Testis (tissue), 3 donors: ENCODE measurements around the gene TBC1D22A. TPM values are rescaled to one million over a fixed set of nuclear protein-coding genes. Genes with fewer than 3 reads are reported as not detected.

Experiments
- DNase-seq: peaks from one replicate; pipeline ENCODE4 v3.0.0-alpha.2; 2019
- H3K27ac ChIP-seq, 2 donors: fragments of 200-600 bp; sonication (generic); one replicate each; pipeline ENCODE4 v1.5.1; 2019
- H3K27me3 ChIP-seq: fragments of 200-600 bp; sonication (generic); one replicate; pipeline ENCODE4 v1.5.1; 2019
- H3K36me3 ChIP-seq: fragments of 200-600 bp; sonication (generic); one replicate; pipeline ENCODE4 v1.5.1; 2017; ENCODE audit warnings: low read depth; ENCODE audit errors: missing control alignments
- H3K4me1 ChIP-seq: fragments of 200-600 bp; sonication (generic); one replicate; pipeline ENCODE4 v1.5.1; 2019
- H3K4me3 ChIP-seq, 2 donors: fragments of 200-600 bp; sonication (generic); one replicate each; pipeline ENCODE4 v1.5.1; 2017 to 2019
- H3K9me3 ChIP-seq: fragments of 200-600 bp; sonication (generic); one replicate; pipeline ENCODE4 v1.5.1; 2017
- POLR2A ChIP-seq: fragments of 450-650 bp; IDR thresholded peaks from one replicate; pipeline ENCODE4 v1.6.1; 2017; ENCODE audit warnings: antibody characterized with exemption, mild to moderate bottlenecking, moderate library complexity
- WGBS, 2 donors: methylation state at CpG; one replicate each; pipeline ENCODE4 v1.1.5; 2018; 5-methylcytosine and 5-hydroxymethylcytosine counted together
- intact Hi-C: fragments of 100-400 bp; cut with DNase I; formaldehyde crosslinking; loops from one replicate; pipeline ENCODE4 v1.15.1; 2023; ENCODE audit warnings: low total_unique reads
- polyA plus RNA-seq: library from polyadenylated mRNA; stranded (reverse); fragments of 350-450 nt; fragmentation: Illumina TruSeq; extraction: RNeasy Lipid Tissue Mini Kit (QIAGEN cat#74804); gene quantifications from one replicate; pipeline ENCODE4 v1.2.3, GENCODE V29; 2014; ENCODE audit warnings: low read depth, low replicate concordance; ENCODE audit not compliant: insufficient read depth
- total RNA-seq, 2 donors: library from RNA; depleted of rRNA; stranded (reverse); fragments of >200 nt; gene quantifications; one replicate each; pipeline ENCODE4 v1.2.3, GENCODE V29; 2016
- TF ChIP-seq, protein P1 (sequence below), 3 experiments: fragments of 450-650 bp in 2 of 3; fragments of 200-600 bp in 1 of 3; sonication (generic) in 1 of 3; IDR thresholded peaks; one replicate each; pipeline ENCODE4 v1.5.1; 2016 to 2019; ENCODE audit warnings: antibody characterized with exemption in 3 of 3, mild to moderate bottlenecking in 2 of 3, moderate library complexity in 1 of 3

The TBC1D22A gene
- total and polyA plus RNA-seq, 3 donors from 2014 or later: 16.6 to 32.8 (median 28.5) TPM

DNA sequence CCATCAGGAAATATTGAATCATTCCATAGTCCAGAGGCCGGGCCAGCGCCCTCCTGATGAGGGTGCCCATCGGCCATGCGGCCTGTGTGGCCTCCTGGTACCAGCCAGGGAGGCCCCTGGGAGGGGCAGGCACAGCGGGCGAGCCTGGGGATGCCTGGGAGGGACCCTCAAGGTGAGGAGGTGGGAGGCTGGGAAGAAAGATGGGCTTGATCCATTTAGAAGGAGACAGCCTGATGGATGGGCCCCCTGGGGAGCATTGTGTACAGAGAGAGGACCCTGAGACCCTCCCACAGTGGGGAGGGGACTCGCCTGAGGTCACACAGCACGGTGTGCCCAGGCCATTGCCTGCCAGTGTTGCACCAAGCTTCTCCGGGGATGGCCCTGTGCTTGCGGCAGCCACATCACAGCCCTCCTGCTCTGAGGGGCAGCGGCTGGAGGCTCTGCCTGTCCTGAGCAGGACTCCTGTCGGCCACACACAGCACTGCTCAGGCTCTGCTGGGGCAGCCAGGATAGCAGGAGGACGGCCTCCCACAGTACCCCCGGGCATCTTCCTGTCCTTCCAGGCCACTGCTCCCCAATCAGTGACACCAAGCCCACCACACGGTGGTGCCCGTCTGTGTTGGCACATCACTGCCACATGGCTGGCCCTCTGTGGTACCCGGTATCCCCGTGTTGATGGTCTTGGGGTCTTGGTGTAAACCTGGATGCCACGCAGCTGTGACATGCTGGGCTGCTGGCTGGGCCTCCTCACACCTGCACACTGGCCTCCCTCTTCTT lies 290.0 kb downstream of the TBC1D22A start:
- Histone ChIP-seq H3K4me3 (no peak overlapping the region), H3K4me1 (peaks cover 15% of the 10 kb centered on the region), H3K27me3 (no peaks in the 10 kb centered on the region), H3K9me3 (no peaks in the 10 kb centered on the region), H3K27ac (peak overlapping the region in 1 of 2 donors; percentile 3), H3K36me3 (no peaks in the 10 kb centered on the region)
- 93 to 97% methylated on average over 5 to 19 of the region's 19 CpGs for WGBS, 2 donors
- TF ChIP-seq POLR2A: no peak
- TF ChIP-seq, protein P1, sequence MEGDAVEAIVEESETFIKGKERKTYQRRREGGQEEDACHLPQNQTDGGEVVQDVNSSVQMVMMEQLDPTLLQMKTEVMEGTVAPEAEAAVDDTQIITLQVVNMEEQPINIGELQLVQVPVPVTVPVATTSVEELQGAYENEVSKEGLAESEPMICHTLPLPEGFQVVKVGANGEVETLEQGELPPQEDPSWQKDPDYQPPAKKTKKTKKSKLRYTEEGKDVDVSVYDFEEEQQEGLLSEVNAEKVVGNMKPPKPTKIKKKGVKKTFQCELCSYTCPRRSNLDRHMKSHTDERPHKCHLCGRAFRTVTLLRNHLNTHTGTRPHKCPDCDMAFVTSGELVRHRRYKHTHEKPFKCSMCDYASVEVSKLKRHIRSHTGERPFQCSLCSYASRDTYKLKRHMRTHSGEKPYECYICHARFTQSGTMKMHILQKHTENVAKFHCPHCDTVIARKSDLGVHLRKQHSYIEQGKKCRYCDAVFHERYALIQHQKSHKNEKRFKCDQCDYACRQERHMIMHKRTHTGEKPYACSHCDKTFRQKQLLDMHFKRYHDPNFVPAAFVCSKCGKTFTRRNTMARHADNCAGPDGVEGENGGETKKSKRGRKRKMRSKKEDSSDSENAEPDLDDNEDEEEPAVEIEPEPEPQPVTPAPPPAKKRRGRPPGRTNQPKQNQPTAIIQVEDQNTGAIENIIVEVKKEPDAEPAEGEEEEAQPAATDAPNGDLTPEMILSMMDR (IDR thresholded peaks at IDR 0.05): no peak
- no peak for DNase-seq
- intact Hi-C loops: no loop called here

DNA sequence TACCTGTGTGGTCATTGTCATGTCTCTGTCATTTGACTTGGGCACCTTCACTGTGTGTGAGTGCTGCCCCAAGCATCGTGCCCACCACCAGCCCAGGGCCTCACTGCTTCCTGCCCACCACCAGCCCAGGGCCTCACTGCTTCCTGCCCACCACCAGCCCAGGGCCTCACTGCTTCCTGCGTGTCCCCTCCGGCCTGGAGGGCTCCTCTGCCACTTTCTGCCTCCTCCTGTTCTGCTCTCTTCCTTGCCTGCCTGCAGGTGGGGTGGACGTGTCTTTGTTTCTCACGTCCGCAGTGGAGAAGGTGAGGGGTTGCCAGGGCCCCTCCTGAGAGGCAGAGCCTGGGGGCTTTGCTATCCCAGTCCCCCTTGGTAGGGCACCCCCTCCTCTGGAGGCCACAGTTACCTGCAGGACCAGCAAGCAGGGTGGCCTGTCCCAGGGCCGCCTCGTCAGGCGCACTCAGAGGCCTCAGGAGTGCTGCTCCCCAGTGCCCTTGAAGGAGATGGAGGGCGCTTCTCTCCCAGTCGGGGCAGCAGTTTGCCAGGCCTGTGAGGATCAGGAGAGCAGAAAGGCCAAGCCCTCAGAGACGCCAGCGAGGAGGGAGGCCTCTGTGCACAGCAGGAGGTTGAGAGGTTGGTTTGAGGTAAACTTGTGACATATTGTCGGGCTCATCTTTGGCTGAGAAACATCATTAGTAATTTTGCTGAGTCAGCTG lies 290.7 kb downstream of the TBC1D22A start:
- H3K36me3 ChIP-seq: no peaks in the 10 kb centered on the region
- TF ChIP-seq, protein P1 (IDR thresholded peaks at IDR 0.05): no peak
- no peak for TF ChIP-seq POLR2A
- no peaks in the 10 kb centered on the region for H3K27me3 ChIP-seq
- H3K27ac ChIP-seq: peak overlapping the region in 1 of 2 donors; percentile 3
- WGBS, 2 donors: 81 to 82% methylated on average over 6 to 14 of the region's 14 CpGs
- H3K9me3 ChIP-seq: no peaks in the 10 kb centered on the region
- no peak for DNase-seq
- intact Hi-C loops: no loop called here
- H3K4me3 ChIP-seq: no peak overlapping the region
- H3K4me1 ChIP-seq: peaks cover 15% of the 10 kb centered on the region

DNA sequence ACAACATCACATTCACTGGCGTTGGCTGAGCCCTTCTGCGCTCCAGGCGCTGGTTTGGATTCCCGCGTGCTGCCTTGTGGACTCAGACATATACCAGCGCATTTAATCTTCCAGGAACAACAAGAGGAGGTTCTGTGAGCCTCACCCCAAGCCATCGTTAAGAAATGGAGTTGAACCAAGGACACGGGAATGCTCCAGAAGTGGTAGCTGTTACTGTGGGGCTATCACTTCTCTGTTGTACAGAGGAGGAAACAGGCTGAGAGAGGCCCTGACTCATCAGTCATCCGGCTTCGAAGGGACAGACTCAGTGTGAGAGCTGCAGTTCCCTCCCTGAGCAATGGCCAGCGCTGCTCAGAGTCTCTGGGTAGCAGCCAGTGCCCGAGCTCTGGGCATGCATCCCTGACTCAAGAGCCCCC lies 291.3 kb downstream of the TBC1D22A start:
- H3K9me3 ChIP-seq: no peaks in the 10 kb centered on the region
- no peak overlapping the region for H3K4me3 ChIP-seq
- no peaks in the 10 kb centered on the region for H3K27me3 ChIP-seq
- no peak overlapping the region for H3K27ac ChIP-seq
- peaks cover 13% of the 10 kb centered on the region for H3K4me1 ChIP-seq
- intact Hi-C loops: no loop called here
- no peaks in the 10 kb centered on the region for H3K36me3 ChIP-seq
- WGBS, 2 donors: 80 to 83% methylated on average over 6 to 12 of the region's 12 CpGs
- TF ChIP-seq, protein P1 (IDR thresholded peaks at IDR 0.05): no peak
- TF ChIP-seq POLR2A: no peak
- DNase-seq: peak; percentile 52

DNA sequence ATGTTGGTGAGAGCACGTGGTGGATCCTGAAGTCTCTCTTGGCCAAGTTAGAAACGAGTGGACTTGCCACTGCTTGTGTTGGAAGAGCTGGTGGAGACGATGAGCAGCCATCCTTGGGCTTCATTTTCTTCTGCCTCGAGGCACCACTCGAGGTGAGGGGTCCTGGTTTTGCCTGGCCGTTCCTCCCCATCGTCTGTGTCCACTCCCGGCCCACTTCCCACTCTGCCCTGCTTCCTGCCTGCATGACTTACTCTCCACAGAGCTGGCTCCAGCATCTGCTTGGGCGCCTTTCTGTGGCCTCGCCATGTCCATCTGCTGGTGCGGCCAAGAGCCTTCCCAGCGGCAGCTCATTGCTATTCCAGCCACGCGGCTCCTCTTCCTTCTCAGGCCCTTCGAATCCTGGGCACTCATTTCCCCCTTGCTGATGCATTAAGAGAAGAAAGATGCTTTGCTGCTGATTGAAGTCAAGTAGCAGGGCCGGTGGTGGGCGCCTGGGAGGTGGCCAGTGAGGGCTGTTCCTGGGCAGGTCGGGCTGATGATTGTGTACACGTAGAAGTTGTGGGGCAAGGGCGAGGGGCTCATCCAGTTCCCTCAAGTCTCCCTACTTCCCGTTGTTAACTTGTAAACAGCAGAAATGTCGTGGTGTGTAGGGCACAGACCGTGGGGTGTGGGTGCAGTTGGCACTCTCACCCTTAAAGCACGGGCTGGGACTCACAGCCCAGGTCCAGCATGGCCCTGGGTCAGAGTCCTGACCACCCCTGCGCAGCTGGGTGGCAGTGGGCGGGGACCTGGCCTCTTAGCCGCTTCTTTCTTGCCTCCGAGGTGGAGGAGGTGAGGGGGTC lies 292.0 kb downstream of the TBC1D22A start:
- H3K27me3 ChIP-seq: no peaks in the 10 kb centered on the region
- intact Hi-C loops: no loop called here
- no peak overlapping the region for H3K27ac ChIP-seq
- TF ChIP-seq POLR2A: no peak
- TF ChIP-seq, protein P1 (IDR thresholded peaks at IDR 0.05): no peak
- DNase-seq: no peak
- no peak overlapping the region for H3K4me3 ChIP-seq
- peaks cover 8% of the 10 kb centered on the region for H3K4me1 ChIP-seq
- H3K9me3 ChIP-seq: no peaks in the 10 kb centered on the region
- no peaks in the 10 kb centered on the region for H3K36me3 ChIP-seq
- 93 to 95% methylated on average over 20 to 28 of the region's 28 CpGs for WGBS, 2 donors
